ENCODE measurements around the gene FREM1.

Gene FREM1

GRCh38 chr9:14693251-14693861 lies 216.9 kb downstream of the FREM1 start, which contains the start of gene ZDHHC21:
TSS of gene ZDHHC21 (minus strand) at chr9:14693432. CDS start at chr9:14674340, 19,092 bp downstream.
- no peak for DNase-seq

DNA sequence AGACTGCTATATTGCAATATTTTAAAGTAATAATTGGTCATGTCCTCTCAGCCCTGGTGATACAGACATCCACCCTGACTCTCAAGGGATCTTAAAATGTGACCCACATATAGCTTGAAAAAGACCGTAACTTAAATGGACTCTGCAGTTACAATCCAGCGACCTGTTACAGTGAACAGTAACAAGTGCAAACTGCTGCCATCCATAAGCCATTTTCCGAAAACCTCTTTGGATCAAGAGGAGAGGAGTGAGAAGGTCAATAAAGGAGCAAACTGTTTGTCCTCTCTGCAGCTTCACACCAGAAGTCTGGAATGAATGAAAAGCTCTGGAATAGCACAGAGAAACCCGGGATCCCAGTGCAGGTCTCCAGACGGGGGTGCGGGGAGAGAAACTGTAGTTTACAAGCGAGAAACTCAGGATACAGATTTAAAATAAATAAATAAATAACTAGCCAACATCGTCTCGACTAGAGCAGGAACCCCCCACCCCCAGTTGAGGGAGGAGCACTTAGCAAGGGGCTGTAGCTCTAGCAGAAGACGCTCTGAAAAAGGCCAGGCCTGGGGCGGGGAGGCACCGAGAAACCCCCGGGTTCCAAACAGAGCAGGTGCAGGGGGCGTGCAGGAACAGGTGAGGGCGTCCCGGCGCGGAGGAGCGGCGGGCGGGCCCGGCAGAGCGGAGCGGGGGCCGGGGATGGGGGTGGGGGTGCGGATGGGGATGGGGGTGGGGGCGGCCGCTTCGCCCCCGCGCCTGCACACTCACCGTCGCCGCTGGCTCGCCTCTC lies 217.6 kb downstream of the FREM1 start:
- peak; percentile 49 to 60 for DNase-seq

DNA sequence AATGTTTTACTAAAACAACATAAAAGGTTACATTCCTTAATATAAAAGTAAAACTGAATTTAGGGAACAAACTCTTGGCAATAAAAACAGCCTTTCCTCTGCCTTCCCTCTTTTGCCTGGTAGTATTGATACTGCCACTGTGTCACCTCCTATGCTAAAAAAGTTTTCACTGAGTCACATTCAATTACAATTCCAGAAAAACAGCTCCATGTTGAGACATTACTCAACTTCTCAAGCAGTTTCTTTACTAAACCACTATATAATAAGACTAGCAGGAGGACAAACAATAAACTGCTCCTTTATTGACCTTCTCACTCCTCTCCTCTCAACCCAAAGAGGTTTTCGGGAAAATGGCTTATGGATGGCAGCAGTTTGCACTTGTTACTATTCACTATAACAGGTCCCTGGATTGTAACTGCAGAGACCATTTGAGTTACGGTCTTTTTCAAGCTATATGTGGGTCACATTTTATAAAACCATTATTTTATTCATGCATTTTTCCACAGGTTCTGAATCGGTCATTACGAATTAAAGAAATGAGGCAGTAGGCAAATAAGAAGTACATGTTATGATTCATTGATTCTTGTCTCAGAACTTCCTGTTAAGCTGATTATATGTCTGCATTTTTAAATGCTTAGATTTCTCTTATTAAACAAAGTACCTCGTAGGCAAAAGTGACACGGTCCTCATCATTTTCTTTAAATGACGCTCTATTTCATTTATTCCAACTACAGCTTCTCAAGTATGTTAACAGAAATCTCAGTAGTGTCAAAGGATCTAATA lies 219.1 kb downstream of the FREM1 start:
- DNase-seq, result no peak

- DNase-seq, result no peak
These were observed 223.0 kb downstream of the FREM1 start for GRCh38 chr9:14687042-14687719.

DNA sequence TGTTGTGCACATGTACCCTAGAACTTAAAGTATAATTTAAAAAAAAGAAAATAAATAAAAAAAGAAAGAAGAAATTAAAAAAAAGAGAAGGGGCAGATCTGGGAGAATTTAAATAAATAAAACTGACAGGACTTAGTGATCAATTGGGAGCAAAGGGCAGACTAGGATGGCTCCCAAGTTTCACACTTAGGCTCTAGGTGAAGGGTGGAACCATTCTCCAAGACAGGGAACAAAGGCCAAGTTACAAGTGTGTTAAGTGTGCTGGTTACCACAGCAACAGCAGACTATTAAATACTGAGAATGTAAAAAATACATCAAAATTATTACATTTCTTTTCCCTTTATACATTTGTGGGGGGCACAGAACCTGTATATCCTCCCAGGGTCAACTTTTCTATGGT lies 224.1 kb downstream of the FREM1 start:
- no peak for DNase-seq
